ENCODE measurements around the gene PDZK1IP1.
"Not testable (repeated sequence)": the region's sequence is repeated elsewhere in the genome, so short reads cannot be mapped to it uniquely, and the experiment has no call there.

Gene PDZK1IP1

GRCh38 chr1:47160716-47161115 lies 29.1 kb downstream of the PDZK1IP1 start:
- Histone ChIP-seq H3K36me3 (ENCODE audit: insufficient read depth, insufficient read length, low read length) (no peaks in the 10 kb centered on the region), H3K9me3 (ENCODE audit: insufficient read depth, low read length) (peaks cover 23% of the 10 kb centered on the region; the same call in 1 of the 2 replicates)
- TF ChIP-seq YY1 (IDR thresholded peaks at IDR 0.05; ENCODE audit: insufficient read depth, insufficient read length) (no peak), ZNF274 (IDR thresholded peaks at IDR 0.05; ENCODE audit: low read depth, low read length) (no peak), SUZ12 (IDR thresholded peaks at IDR 0.05; ENCODE audit: extremely low read depth, insufficient read depth, insufficient read length) (no peak)

GRCh38 chr1:47157957-47158356 lies 31.9 kb downstream of the PDZK1IP1 start:
- H3K27me3 ChIP-seq (ENCODE audit: insufficient read depth, insufficient read length); DNase-seq (ENCODE audit: low read depth, low spot score); H3K9ac ChIP-seq (ENCODE audit: insufficient read length, low read depth); H3K4me1 ChIP-seq (ENCODE audit: insufficient read depth, insufficient read length); H3K36me3 ChIP-seq (ENCODE audit: insufficient read depth, insufficient read length, low read length); H3K4me3 ChIP-seq (ENCODE audit: insufficient read length, low read depth); H3K9me3 ChIP-seq (ENCODE audit: insufficient read depth, low read length): not testable (repeated sequence)

More at GRCh38 chr1:47160716-47161115, 29.1 kb downstream of the PDZK1IP1 start:
- H3K27me3 ChIP-seq (ENCODE audit: insufficient read depth, insufficient read length): no peaks in the 10 kb centered on the region
- no peak overlapping the region for H3K9ac ChIP-seq (ENCODE audit: insufficient read length, low read depth)
- DNase-seq (ENCODE audit: low read depth, low spot score): no peak
- no peaks in the 10 kb centered on the region for H3K4me1 ChIP-seq (ENCODE audit: insufficient read depth, insufficient read length)
- no peak overlapping the region for H3K4me3 ChIP-seq (ENCODE audit: insufficient read length, low read depth)

GRCh38 chr1:47156457-47156856 lies 33.4 kb downstream of the PDZK1IP1 start:
- H3K9me3 ChIP-seq (ENCODE audit: insufficient read depth, low read length); H3K4me3 ChIP-seq (ENCODE audit: insufficient read length, low read depth); H3K27me3 ChIP-seq (ENCODE audit: insufficient read depth, insufficient read length); DNase-seq (ENCODE audit: low read depth, low spot score); H3K36me3 ChIP-seq (ENCODE audit: insufficient read depth, insufficient read length, low read length); H3K4me1 ChIP-seq (ENCODE audit: insufficient read depth, insufficient read length); H3K9ac ChIP-seq (ENCODE audit: insufficient read length, low read depth): not testable (repeated sequence)

GRCh38 chr1:47149162-47149561 lies 40.7 kb downstream of the PDZK1IP1 start:
- H3K9ac ChIP-seq (ENCODE audit: insufficient read length, low read depth); H3K4me3 ChIP-seq (ENCODE audit: insufficient read length, low read depth); H3K36me3 ChIP-seq (ENCODE audit: insufficient read depth, insufficient read length, low read length); H3K4me1 ChIP-seq (ENCODE audit: insufficient read depth, insufficient read length); DNase-seq (ENCODE audit: low read depth, low spot score); H3K27me3 ChIP-seq (ENCODE audit: insufficient read depth, insufficient read length); H3K9me3 ChIP-seq (ENCODE audit: insufficient read depth, low read length): not testable (repeated sequence)

- no peak for TF ChIP-seq ZNF274 (IDR thresholded peaks at IDR 0.05; ENCODE audit: low read depth, low read length)
- no peak for TF ChIP-seq SUZ12 (IDR thresholded peaks at IDR 0.05; ENCODE audit: extremely low read depth, insufficient read depth, insufficient read length)
- H3K9ac ChIP-seq (ENCODE audit: insufficient read length, low read depth): no peak overlapping the region
- no peaks in the 10 kb centered on the region for H3K27me3 ChIP-seq (ENCODE audit: insufficient read depth, insufficient read length)
- no peaks in the 10 kb centered on the region for H3K4me1 ChIP-seq (ENCODE audit: insufficient read depth, insufficient read length)
- no peaks in the 10 kb centered on the region for H3K36me3 ChIP-seq (ENCODE audit: insufficient read depth, insufficient read length, low read length)
- no peaks in the 10 kb centered on the region for H3K9me3 ChIP-seq (ENCODE audit: insufficient read depth, low read length)
- DNase-seq (ENCODE audit: low read depth, low spot score): no peak
- no peak overlapping the region for H3K4me3 ChIP-seq (ENCODE audit: insufficient read length, low read depth)
Measured at GRCh38 chr1:47147047-47147785, 42.6 kb downstream of the PDZK1IP1 start.

- not testable (repeated sequence) for DNase-seq (ENCODE audit: low read depth, low spot score); H3K4me1 ChIP-seq (ENCODE audit: insufficient read depth, insufficient read length); H3K9me3 ChIP-seq (ENCODE audit: insufficient read depth, low read length); H3K36me3 ChIP-seq (ENCODE audit: insufficient read depth, insufficient read length, low read length); H3K9ac ChIP-seq (ENCODE audit: insufficient read length, low read depth); H3K4me3 ChIP-seq (ENCODE audit: insufficient read length, low read depth); H3K27me3 ChIP-seq (ENCODE audit: insufficient read depth, insufficient read length)
Measured at GRCh38 chr1:47146495-47146894, 43.3 kb downstream of the PDZK1IP1 start.

- not testable (repeated sequence) for H3K27me3 ChIP-seq (ENCODE audit: insufficient read depth, insufficient read length); H3K4me1 ChIP-seq (ENCODE audit: insufficient read depth, insufficient read length); H3K4me3 ChIP-seq (ENCODE audit: insufficient read length, low read depth); H3K9ac ChIP-seq (ENCODE audit: insufficient read length, low read depth); H3K9me3 ChIP-seq (ENCODE audit: insufficient read depth, low read length); H3K36me3 ChIP-seq (ENCODE audit: insufficient read depth, insufficient read length, low read length)
- peak; percentile 15 for DNase-seq (ENCODE audit: low read depth, low spot score)
Measured at GRCh38 chr1:47143654-47144053, 46.2 kb downstream of the PDZK1IP1 start.

- H3K36me3 ChIP-seq (ENCODE audit: insufficient read depth, insufficient read length, low read length); H3K9me3 ChIP-seq (ENCODE audit: insufficient read depth, low read length); H3K4me3 ChIP-seq (ENCODE audit: insufficient read length, low read depth); H3K9ac ChIP-seq (ENCODE audit: insufficient read length, low read depth); DNase-seq (ENCODE audit: low read depth, low spot score); H3K27me3 ChIP-seq (ENCODE audit: insufficient read depth, insufficient read length); H3K4me1 ChIP-seq (ENCODE audit: insufficient read depth, insufficient read length): not testable (repeated sequence)
Measured at GRCh38 chr1:47140358-47140757, 49.5 kb downstream of the PDZK1IP1 start.

All from NT2/D1 (cell line).